Astrocyte (in vitro differentiated cells and primary cell): ENCODE measurements around the gene KCNH2.

Experiments used
- EZH2 ChIP-seq: IDR thresholded peaks from 2 replicates; pipeline ENCODE4 v1.6.1; 2012; ENCODE audit warnings: mild to moderate bottlenecking, low read length, inconsistent platforms; ENCODE audit not compliant: insufficient read depth
- TF ChIP-seq, protein P1 (sequence below): IDR thresholded peaks from 2 replicates; pipeline ENCODE4 v1.5.1; 2011; ENCODE audit warnings: low read depth, mild to moderate bottlenecking, inconsistent platforms, low read length, moderate library complexity; ENCODE audit not compliant: insufficient read depth

- TF ChIP-seq, protein P1, sequence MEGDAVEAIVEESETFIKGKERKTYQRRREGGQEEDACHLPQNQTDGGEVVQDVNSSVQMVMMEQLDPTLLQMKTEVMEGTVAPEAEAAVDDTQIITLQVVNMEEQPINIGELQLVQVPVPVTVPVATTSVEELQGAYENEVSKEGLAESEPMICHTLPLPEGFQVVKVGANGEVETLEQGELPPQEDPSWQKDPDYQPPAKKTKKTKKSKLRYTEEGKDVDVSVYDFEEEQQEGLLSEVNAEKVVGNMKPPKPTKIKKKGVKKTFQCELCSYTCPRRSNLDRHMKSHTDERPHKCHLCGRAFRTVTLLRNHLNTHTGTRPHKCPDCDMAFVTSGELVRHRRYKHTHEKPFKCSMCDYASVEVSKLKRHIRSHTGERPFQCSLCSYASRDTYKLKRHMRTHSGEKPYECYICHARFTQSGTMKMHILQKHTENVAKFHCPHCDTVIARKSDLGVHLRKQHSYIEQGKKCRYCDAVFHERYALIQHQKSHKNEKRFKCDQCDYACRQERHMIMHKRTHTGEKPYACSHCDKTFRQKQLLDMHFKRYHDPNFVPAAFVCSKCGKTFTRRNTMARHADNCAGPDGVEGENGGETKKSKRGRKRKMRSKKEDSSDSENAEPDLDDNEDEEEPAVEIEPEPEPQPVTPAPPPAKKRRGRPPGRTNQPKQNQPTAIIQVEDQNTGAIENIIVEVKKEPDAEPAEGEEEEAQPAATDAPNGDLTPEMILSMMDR, result no peak
- TF ChIP-seq EZH2, result no peak
These were observed 15.4 kb upstream of the KCNH2 start for GRCh38 chr7:150993511-150993910.
